Spleen (tissue), 11 donors: ENCODE results near the gene LRTM2. TPM values are rescaled to one million over a fixed set of nuclear protein-coding genes. Genes with fewer than 3 reads are reported as not detected.

Source experiments
- DNase-seq: peaks from one replicate; pipeline ENCODE4 v3.0.0-alpha.2; 2020
- H3K27ac ChIP-seq, 8 donors: fragments of 200-600 bp; sonication (generic) in 7 of 8; 1 replicate in 4 of 8; 2 replicates in 4 of 8; pipeline versions ENCODE4 v1.5.0 to v1.8.0; 2016 to 2021; ENCODE audit warnings: inconsistent platforms in 4 of 8, mild to moderate bottlenecking in 4 of 8, moderate library complexity in 1 of 8
- H3K27me3 ChIP-seq, 7 donors: fragments of 200-600 bp; sonication (generic) in 6 of 7; replicated peaks in 1 of 7; 1 replicate in 4 of 7; 2 replicates in 3 of 7; pipeline versions ENCODE4 v1.5.0 to v1.8.0; 2016 to 2021; ENCODE audit warnings: inconsistent platforms in 3 of 7, mild to moderate bottlenecking in 1 of 7
- H3K36me3 ChIP-seq, 6 donors: fragments of 200-600 bp; sonication (generic) in 5 of 6; 1 replicate in 4 of 6; 2 replicates in 2 of 6; pipeline versions ENCODE4 v1.5.0 to v1.8.0; 2016 to 2021; ENCODE audit warnings: inconsistent platforms in 2 of 6
- H3K4me1 ChIP-seq, 6 donors: fragments of 200-600 bp; sonication (generic) in 5 of 6; 1 replicate in 3 of 6; 2 replicates in 3 of 6; pipeline versions ENCODE4 v1.5.0 to v1.8.0; 2016 to 2021; ENCODE audit warnings: inconsistent platforms in 3 of 6
- H3K4me3 ChIP-seq, 8 donors: fragments of 200-600 bp; sonication (generic) in 7 of 8; 1 replicate in 4 of 8; 2 replicates in 4 of 8; pipeline versions ENCODE4 v1.5.0 to v1.8.0; 2016 to 2021; ENCODE audit warnings: inconsistent platforms in 4 of 8, mild to moderate bottlenecking in 4 of 8, moderate library complexity in 2 of 8
- H3K9me3 ChIP-seq, 8 donors: fragments of 200-600 bp; sonication (generic) in 7 of 8; 1 replicate in 4 of 8; 2 replicates in 4 of 8; pipeline versions ENCODE4 v1.5.0 to v1.8.0; 2016 to 2021; ENCODE audit warnings: inconsistent platforms in 4 of 8
- CTCF ChIP-seq, 11 experiments: fragments of 200-600 bp in 7 of 11; fragments of 450-650 bp in 4 of 11; sonication (generic) in 4 of 11; IDR thresholded peaks in 8 of 11; conservative IDR thresholded peaks in 3 of 11; 1 replicate in 7 of 11; 2 replicates in 4 of 11; pipeline versions ENCODE4 v1.4.0 to v1.8.0; 2016 to 2021; ENCODE audit warnings: antibody characterized with exemption in 11 of 11, inconsistent platforms in 4 of 11, mild to moderate bottlenecking in 1 of 11
- POLR2A ChIP-seq, 3 donors: fragments of 450-650 bp; IDR thresholded peaks; one replicate each; pipeline ENCODE4 v1.5.1; 2017; ENCODE audit warnings: antibody characterized with exemption in 3 of 3, mild to moderate bottlenecking in 1 of 3
- POLR2AphosphoS5 ChIP-seq, 3 donors: sonication (generic); formaldehyde crosslinking; IDR thresholded peaks; one replicate each; pipeline ENCODE4 v1.5.1; 2017; ENCODE audit warnings: antibody characterized with exemption in 3 of 3
- WGBS, 5 donors: extraction: QIAGEN DNeasy Blood & Tissue Kit in 3 of 5; methylation state at CpG; one replicate each; pipeline versions ENCODE4 v1.1.5 to v1.1.7; 2013 to 2018; 5-methylcytosine and 5-hydroxymethylcytosine counted together
- intact Hi-C: fragments of 100-400 bp; cut with DNase I; formaldehyde crosslinking; loops from one replicate; pipeline ENCODE4 v1.15.0; 2023; ENCODE audit warnings: low total_unique reads
- polyA plus RNA-seq, 3 donors: library from polyadenylated mRNA; stranded (reverse); fragments of 200-250 nt; gene quantifications; one replicate each; pipeline ENCODE4 v1.2.1, GENCODE V29; 2013
- total RNA-seq, 7 donors: library from RNA; depleted of rRNA in 3 of 7; stranded (reverse); fragments of >200 nt in 3 of 7; fragmentation: NEBNext Ultra II Directional in 4 of 7; extraction: Animal tissue kit (Norgen Biotek cat#: 25700) in 4 of 7; gene quantifications; one replicate each; pipeline versions ENCODE4 v1.1.0 to v1.2.1, GENCODE V29; 2016 to 2021
- donor health status: healthy with polysubstance abuse.
- donor health status: DM: no; HTN: no; CAD: no; lungs with moderate emphysema.
- donor health status: DM: no; HTN: no; CAD: no.
- donor health status: Bipolar disorder and iron deficiency.
- donor health status: healthy.
- donor health status: DM: no; HTN: no; CAD: no.
- donor health status: DM: yes; HTN: yes; CAD: no.

LRTM2 gene
- total and polyA plus RNA-seq, 10 donors, result 0.12 TPM; not detected in 9

- Histone ChIP-seq H3K27ac (peak overlapping the region; percentile 89 to 99 (median 94)), H3K36me3 (no peaks in the 10 kb centered on the region), H3K9me3 (no peaks in the 10 kb centered on the region), H3K4me1 (peaks cover 10 to 61% (median 27%) of the 10 kb centered on the region in 6 donors), H3K27me3 (no peaks in the 10 kb centered on the region), H3K4me3 (peak overlapping the region; percentile 63 to 94 (median 70))
- TF ChIP-seq POLR2AphosphoS5 (IDR thresholded peaks at IDR 0.05) (peak; percentile 91 to 94 (median 94)), CTCF (IDR thresholded peaks at IDR 0.05 in 8 of 11, conservative IDR thresholded peaks at IDR 0.05 in 3 of 11) (peak; percentile 86 to 100 (median 100)), POLR2A (IDR thresholded peaks at IDR 0.05) (peak; percentile 29 to 57 (median 47))
- intact Hi-C loops, result loop anchor here (5.0 to 10.0 kb wide), 2 partner anchors 146 to 239 kb away; no protein-coding TSS in a partner anchor
- WGBS, 5 donors, result 5 to 15% (median 7%) methylated on average over 11 to 45 of the region's 45 CpGs
- DNase-seq, result peak; percentile 100
Observed at GRCh38 chr12:1795785-1796514, 24.4 kb upstream of the LRTM2 start.

- Histone ChIP-seq H3K4me1 (peaks cover 9 to 59% (median 21%) of the 10 kb centered on the region in 6 donors), H3K36me3 (no peaks in the 10 kb centered on the region), H3K4me3 (peak overlapping the region; percentile 63 to 94 (median 70)), H3K9me3 (no peaks in the 10 kb centered on the region), H3K27me3 (no peaks in the 10 kb centered on the region), H3K27ac (peak overlapping the region; percentile 89 to 99 (median 94))
- intact Hi-C loops, result loop anchor here (5.0 to 10.0 kb wide), 2 partner anchors 146 to 238 kb away; no protein-coding TSS in a partner anchor
- TF ChIP-seq CTCF (IDR thresholded peaks at IDR 0.05 in 8 of 11, conservative IDR thresholded peaks at IDR 0.05 in 3 of 11) (no peak), POLR2A (IDR thresholded peaks at IDR 0.05) (no peak), POLR2AphosphoS5 (IDR thresholded peaks at IDR 0.05) (no peak)
- 1 to 3% (median 1%) methylated on average over 9 to 43 of the region's 43 CpGs for WGBS, 5 donors
- peak; percentile 93 for DNase-seq
Observed at GRCh38 chr12:1796515-1797010, 23.8 kb upstream of the LRTM2 start.

GRCh38 chr12:1797011-1797901 lies 23.1 kb upstream of the LRTM2 start:
- no peaks in the 10 kb centered on the region for H3K36me3 ChIP-seq
- peak overlapping the region; percentile 89 to 99 (median 94) for H3K27ac ChIP-seq
- peaks cover 9 to 52% (median 18%) of the 10 kb centered on the region in 6 donors for H3K4me1 ChIP-seq
- intact Hi-C loops, result loop anchor here (5.0 to 10.0 kb wide), 2 partner anchors 145 to 238 kb away; no protein-coding TSS in a partner anchor
- DNase-seq, result peak; percentile 95
- H3K9me3 ChIP-seq, result no peaks in the 10 kb centered on the region
- H3K27me3 ChIP-seq, result no peaks in the 10 kb centered on the region
- WGBS, 5 donors, result 10 to 21% (median 14%) methylated on average over 33 to 71 of the region's 71 CpGs
- peak overlapping the region; percentile 63 to 94 (median 70) for H3K4me3 ChIP-seq
- TF ChIP-seq POLR2AphosphoS5 (IDR thresholded peaks at IDR 0.05), result peak; percentile 86 to 92 (median 90)
- peak in 2 of 11 experiments; percentile 2 to 10 for TF ChIP-seq CTCF (IDR thresholded peaks at IDR 0.05 in 8 of 11, conservative IDR thresholded peaks at IDR 0.05 in 3 of 11)
- no peak for TF ChIP-seq POLR2A (IDR thresholded peaks at IDR 0.05)
